ENCODE data around the gene PLXNB2. TPM values are rescaled to one million over a fixed set of nuclear protein-coding genes. Genes with fewer than 3 reads are reported as not detected.

Gene PLXNB2
- total and polyA plus RNA-seq, 2 of the 4 experiments (the other 2 are of a cell fraction) = 73.1 to 202 TPM

DNA sequence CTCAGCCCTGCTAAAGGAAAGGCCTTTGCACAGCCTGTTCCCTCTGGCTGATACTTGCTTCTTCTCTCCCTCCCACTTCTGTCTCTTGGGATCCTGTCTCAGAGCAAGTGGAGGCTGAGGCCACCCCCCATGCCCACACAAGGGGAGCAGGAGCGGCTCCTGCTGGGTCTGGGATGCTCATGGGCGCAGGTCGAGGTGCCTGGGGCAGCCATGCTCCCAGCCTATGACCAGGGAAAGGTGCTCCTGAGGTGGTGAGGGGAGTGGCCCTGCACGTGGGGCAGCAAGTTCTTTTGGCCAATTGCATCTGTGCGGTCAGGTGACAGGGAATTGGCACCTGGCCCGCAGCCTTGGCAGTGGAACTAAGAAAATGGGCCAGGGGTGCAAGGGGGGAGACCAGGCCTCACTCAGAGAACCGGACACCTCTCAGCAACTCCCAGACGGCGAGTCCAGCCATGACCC is 38.8 kb downstream of the PLXNB2 start:
- CTCF ChIA-PET = no interaction called here
- no peak overlapping the region for H3K56ac ChIP-seq (ENCODE audit: extremely low read depth, insufficient read depth, low read length)
- H3K9me3 ChIP-seq (ENCODE audit: control insufficient read depth, insufficient read depth, low read length) = no peaks in the 10 kb centered on the region
- intact Hi-C loops (cut with micrococcal nuclease) = no loop called here
- ATAC-seq (ENCODE audit: low read depth) = no peak
- no peak overlapping the region for H2BK15ac ChIP-seq (ENCODE audit: low read depth, low read length)
- no peaks in the 10 kb centered on the region for H3K27me3 ChIP-seq (ENCODE audit: control insufficient read depth, insufficient read depth, low read length)
- no peak overlapping the region for H4K91ac ChIP-seq (ENCODE audit: insufficient read depth, low read depth, low read length)
- H3K14ac ChIP-seq (replicated peaks; ENCODE audit: low read depth, low read length) = no peak overlapping the region
- H2AK5ac ChIP-seq (ENCODE audit: low read depth, low read length) = no peak overlapping the region
- no peak overlapping the region for H4K5ac ChIP-seq (ENCODE audit: low read depth, low read length)
- H2BK120ac ChIP-seq (ENCODE audit: low read depth, low read length) = no peak overlapping the region
- dilution Hi-C loops (cut with HindIII; ENCODE audit: low sequenced_read_pairs, unreplicated experiment) = no loop called here
- H3K4me2 ChIP-seq (ENCODE audit: low read depth, low read length) = no peak overlapping the region
- H3K4ac ChIP-seq (ENCODE audit: low read depth, low read length) = no peak overlapping the region
- H2AFZ ChIP-seq (replicated peaks; ENCODE audit: low read length, poor library complexity) = no peak overlapping the region
- no peaks in the 10 kb centered on the region; a peak in 1 of 4 replicates for H3K79me1 ChIP-seq (ENCODE audit: low read depth in 1 of 2, low read length in 2 of 2)
- no peak overlapping the region for H2BK5ac ChIP-seq (ENCODE audit: low read depth, low read length, poor library complexity, severe bottlenecking)
- TF ChIP-seq, protein P1, sequence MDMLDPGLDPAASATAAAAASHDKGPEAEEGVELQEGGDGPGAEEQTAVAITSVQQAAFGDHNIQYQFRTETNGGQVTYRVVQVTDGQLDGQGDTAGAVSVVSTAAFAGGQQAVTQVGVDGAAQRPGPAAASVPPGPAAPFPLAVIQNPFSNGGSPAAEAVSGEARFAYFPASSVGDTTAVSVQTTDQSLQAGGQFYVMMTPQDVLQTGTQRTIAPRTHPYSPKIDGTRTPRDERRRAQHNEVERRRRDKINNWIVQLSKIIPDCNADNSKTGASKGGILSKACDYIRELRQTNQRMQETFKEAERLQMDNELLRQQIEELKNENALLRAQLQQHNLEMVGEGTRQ (IDR thresholded peaks at IDR 0.05; ENCODE audit: low read depth, low read length) = peak; percentile 50; the same call in 1 of the 2 replicates
- TF ChIP-seq, protein P2, sequence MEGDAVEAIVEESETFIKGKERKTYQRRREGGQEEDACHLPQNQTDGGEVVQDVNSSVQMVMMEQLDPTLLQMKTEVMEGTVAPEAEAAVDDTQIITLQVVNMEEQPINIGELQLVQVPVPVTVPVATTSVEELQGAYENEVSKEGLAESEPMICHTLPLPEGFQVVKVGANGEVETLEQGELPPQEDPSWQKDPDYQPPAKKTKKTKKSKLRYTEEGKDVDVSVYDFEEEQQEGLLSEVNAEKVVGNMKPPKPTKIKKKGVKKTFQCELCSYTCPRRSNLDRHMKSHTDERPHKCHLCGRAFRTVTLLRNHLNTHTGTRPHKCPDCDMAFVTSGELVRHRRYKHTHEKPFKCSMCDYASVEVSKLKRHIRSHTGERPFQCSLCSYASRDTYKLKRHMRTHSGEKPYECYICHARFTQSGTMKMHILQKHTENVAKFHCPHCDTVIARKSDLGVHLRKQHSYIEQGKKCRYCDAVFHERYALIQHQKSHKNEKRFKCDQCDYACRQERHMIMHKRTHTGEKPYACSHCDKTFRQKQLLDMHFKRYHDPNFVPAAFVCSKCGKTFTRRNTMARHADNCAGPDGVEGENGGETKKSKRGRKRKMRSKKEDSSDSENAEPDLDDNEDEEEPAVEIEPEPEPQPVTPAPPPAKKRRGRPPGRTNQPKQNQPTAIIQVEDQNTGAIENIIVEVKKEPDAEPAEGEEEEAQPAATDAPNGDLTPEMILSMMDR (conservative IDR thresholded peaks at IDR 0.05; ENCODE audit: low read depth, low read length) = no peak
- TF ChIP-seq MAFK (IDR thresholded peaks at IDR 0.05; ENCODE audit: low read depth, low read length) = no peak
- TF ChIP-seq RAD21 (IDR thresholded peaks at IDR 0.05; ENCODE audit: low read length) = no peak
- H3K18ac ChIP-seq (ENCODE audit: low read depth, low read length) = no peak overlapping the region
- H4K20me1 ChIP-seq (ENCODE audit: insufficient read depth, low read length) = peaks cover 23% of the 10 kb centered on the region
- H3K4me1 ChIP-seq (ENCODE audit: control insufficient read depth, insufficient read depth, low read length) = peaks cover 13% of the 10 kb centered on the region
- H3K9me1 ChIP-seq (ENCODE audit: insufficient read depth, low read length) = no peaks in the 10 kb centered on the region
- POLR2A ChIA-PET (ENCODE audit: unreplicated experiment) = no interaction called here
- H3K9ac ChIP-seq (ENCODE audit: low read depth, low read length) = no peak overlapping the region
- no peak overlapping the region for H3K4me3 ChIP-seq (ENCODE audit: insufficient read depth, low read depth, low read length)
- H2AK9ac ChIP-seq (replicated peaks; ENCODE audit: low read depth, low read length, poor library complexity) = no peak overlapping the region
- DNase-seq = no peak
- H2BK20ac ChIP-seq (ENCODE audit: low read depth, low read length) = no peak overlapping the region
- H3K23ac ChIP-seq (ENCODE audit: low read depth, low read length) = no peak overlapping the region
- H4K8ac ChIP-seq (ENCODE audit: low read depth in 2 of 2, low read length in 2 of 2) = no peak overlapping the region
- 58% methylated on average over 5 of the region's 9 CpGs; no CpG with 5 or more reads in 1 of the 2 experiments for WGBS, 2 experiments (ENCODE audit: extremely low coverage in 2 of 2, insufficient read length in 1 of 2)
- peaks cover 4% of the 10 kb centered on the region; the same call in 1 of the 2 replicates for H3K36me3 ChIP-seq (ENCODE audit: control insufficient read depth, insufficient read depth, low read length)
- in situ Hi-C loops (cut with MboI; ENCODE audit: low sequenced_read_pairs) = no loop called here
- BruUV-seq (replicated peaks) = no TSS peak
- H3K27ac ChIP-seq (ENCODE audit: insufficient read depth, low read length) = no peak overlapping the region
